GDM1 (cell line): ENCODE results near the gene UBE2E1.

ENCODE experiments used
- DNase-seq: peaks from one replicate; lab custom pipeline; 2025; lab: John Stamatoyannopoulos, UW

UBE2E1 gene

GRCh38 chr3:23805633-23806533, at the start of gene UBE2E1:
Gene UBE2E1, plus strand, starts transcription at chr3:23805955. Its CDS starts 1,315 bp downstream, at chr3:23807270.
- peak; percentile 71 for DNase-seq

GRCh38 chr3:23756206-23756840, 49.4 kb upstream of the UBE2E1 start:
- DNase-seq: no peak

- DNase-seq: no peak
Measured at GRCh38 chr3:23758253-23758838, 47.4 kb upstream of the UBE2E1 start.

GRCh38 chr3:23760325-23760724, 45.4 kb upstream of the UBE2E1 start:
- DNase-seq: no peak

- DNase-seq: peak; percentile 47
Measured at GRCh38 chr3:23760871-23761373, 44.8 kb upstream of the UBE2E1 start.

GRCh38 chr3:23761440-23761896, 44.3 kb upstream of the UBE2E1 start:
- DNase-seq: peak; percentile 42

GRCh38 chr3:23762214-23762613, 43.5 kb upstream of the UBE2E1 start:
- no peak for DNase-seq

GRCh38 chr3:23762759-23763477, 42.8 kb upstream of the UBE2E1 start:
- no peak for DNase-seq

- no peak for DNase-seq
Measured at GRCh38 chr3:23764407-23764806, 41.3 kb upstream of the UBE2E1 start.

- peak; percentile 7 for DNase-seq
Measured at GRCh38 chr3:23767546-23767945, 38.2 kb upstream of the UBE2E1 start.

GRCh38 chr3:23775254-23775909, 30.4 kb upstream of the UBE2E1 start:
- no peak for DNase-seq

GRCh38 chr3:23776352-23776891, 29.3 kb upstream of the UBE2E1 start:
- no peak for DNase-seq

GRCh38 chr3:23778446-23778845, 27.3 kb upstream of the UBE2E1 start:
- DNase-seq: no peak

- DNase-seq: no peak
Measured at GRCh38 chr3:23779841-23780240, 25.9 kb upstream of the UBE2E1 start.

- no peak for DNase-seq
Measured at GRCh38 chr3:23781051-23781450, 24.7 kb upstream of the UBE2E1 start.

GRCh38 chr3:23781871-23782270, 23.9 kb upstream of the UBE2E1 start:
- no peak for DNase-seq

GRCh38 chr3:23785097-23785645, 20.6 kb upstream of the UBE2E1 start:
- DNase-seq: no peak

GRCh38 chr3:23785882-23786281, 19.9 kb upstream of the UBE2E1 start:
- no peak for DNase-seq

GRCh38 chr3:23791678-23792077, 14.1 kb upstream of the UBE2E1 start:
- DNase-seq: no peak

- DNase-seq: no peak
Measured at GRCh38 chr3:23793528-23794134, 12.1 kb upstream of the UBE2E1 start.
